OCI-LY3 (cell line): ENCODE measurements around the gene APOLD1.

ENCODE experiments used
- H2AFZ ChIP-seq: fragments of 200-600, 300-600 bp; shearing (Covaris generic); 2 replicates; pipeline ENCODE4 v1.6.0; 2014; ENCODE audit warnings: antibody characterized with exemption, low read depth, low read length
- H3K27ac ChIP-seq: fragments of 200-600, 300-600 bp; sonication (generic); 2 replicates; pipeline ENCODE4 v1.5.1; 2014; ENCODE audit warnings: mild to moderate bottlenecking, low read length, moderate library complexity, mixed read lengths
- H3K27me3 ChIP-seq: fragments of 200-600, 300-600 bp; sonication (generic); 2 replicates; pipeline ENCODE4 v1.6.1; 2014; ENCODE audit warnings: low read depth, low read length, mixed read lengths
- H3K36me3 ChIP-seq: fragments of 200-600, 300-600 bp; sonication (generic); replicated peaks from 2 replicates; pipeline ENCODE3; 2014; ENCODE audit warnings: low read depth, low read length, mixed read lengths
- H3K4me1 ChIP-seq: fragments of 300-600, 200-600 bp; sonication (generic); 2 replicates; pipeline ENCODE4 v1.6.1; 2014; ENCODE audit warnings: low read length, mixed read lengths
- H3K4me2 ChIP-seq: fragments of 200-600, 300-600 bp; sonication (generic); 2 replicates; pipeline ENCODE4 v1.6.1; 2014; ENCODE audit warnings: low read length, mixed read lengths
- H3K4me3 ChIP-seq: fragments of 300-600, 200-600 bp; sonication (generic); 2 replicates; pipeline ENCODE4 v1.5.1; 2014; ENCODE audit warnings: antibody characterized with exemption, mild to moderate bottlenecking, low read length, moderate library complexity
- H3K79me2 ChIP-seq: fragments of 300-600, 200-600 bp; shearing (Covaris generic); 2 replicates; pipeline ENCODE4 v1.6.1; 2014; ENCODE audit warnings: mild to moderate bottlenecking, low read length, mixed read lengths
- H3K9ac ChIP-seq: fragments of 300-600, 200-600 bp; shearing (Covaris generic); 2 replicates; pipeline ENCODE4 v1.6.0; 2014; ENCODE audit warnings: mild to moderate bottlenecking, low read length, moderate library complexity
- H3K9me3 ChIP-seq: fragments of 200-600, 300-600 bp; shearing (Covaris generic); 2 replicates; pipeline ENCODE4 v1.6.1; 2014; ENCODE audit warnings: low read length, mixed read lengths; ENCODE audit not compliant: insufficient read depth
- H4K20me1 ChIP-seq: fragments of 200-600, 300-600 bp; sonication (generic); 2 replicates; pipeline ENCODE4 v1.6.1; 2016; ENCODE audit warnings: low read length, mixed read lengths; ENCODE audit not compliant: insufficient read depth
- EZH2phosphoT487 ChIP-seq: fragments of 200-600 bp; shearing (Covaris generic); IDR thresholded peaks from 2 replicates; pipeline ENCODE4 v1.6.1; 2018; ENCODE audit warnings: antibody characterized with exemption, mixed run types, low read depth
- TF ChIP-seq, protein P1 (sequence below): fragments of 200-600, 300-600 bp; sonication (generic); IDR thresholded peaks from 2 replicates; pipeline ENCODE4 v1.5.1; 2014; ENCODE audit warnings: antibody characterized with exemption, low read length, low read depth

Gene APOLD1

DNA sequence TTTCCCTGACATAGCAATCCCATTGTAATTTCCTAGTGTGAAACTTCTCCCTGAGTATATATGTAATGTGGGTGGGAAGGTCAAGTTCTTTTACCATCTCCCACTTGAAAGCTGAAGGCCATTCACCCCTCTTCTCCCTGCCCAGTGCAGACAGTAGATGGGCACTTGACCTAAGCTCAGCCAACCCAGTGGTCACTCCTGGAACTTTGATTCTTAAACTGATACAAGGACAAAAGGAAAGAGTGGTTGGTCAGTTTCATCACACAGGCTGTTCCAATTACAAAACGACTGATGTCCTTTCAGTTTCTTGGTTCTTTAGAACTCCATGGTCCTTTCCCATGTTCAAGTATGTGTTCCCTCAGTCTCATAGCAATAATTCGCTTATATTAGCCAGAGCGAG, 8.4 kb upstream of the APOLD1 start:
- Histone ChIP-seq H2AFZ (no peak overlapping the region), H3K9ac (no peak overlapping the region), H3K27me3 (peaks cover 45% of the 10 kb centered on the region), H3K27ac (no peak overlapping the region), H3K79me2 (no peaks in the 10 kb centered on the region), H3K4me1 (no peaks in the 10 kb centered on the region), H3K9me3 (no peaks in the 10 kb centered on the region), H3K4me2 (no peak overlapping the region), H4K20me1 (no peaks in the 10 kb centered on the region), H3K4me3 (no peak overlapping the region), H3K36me3 (no peaks in the 10 kb centered on the region)
- TF ChIP-seq, protein P1, sequence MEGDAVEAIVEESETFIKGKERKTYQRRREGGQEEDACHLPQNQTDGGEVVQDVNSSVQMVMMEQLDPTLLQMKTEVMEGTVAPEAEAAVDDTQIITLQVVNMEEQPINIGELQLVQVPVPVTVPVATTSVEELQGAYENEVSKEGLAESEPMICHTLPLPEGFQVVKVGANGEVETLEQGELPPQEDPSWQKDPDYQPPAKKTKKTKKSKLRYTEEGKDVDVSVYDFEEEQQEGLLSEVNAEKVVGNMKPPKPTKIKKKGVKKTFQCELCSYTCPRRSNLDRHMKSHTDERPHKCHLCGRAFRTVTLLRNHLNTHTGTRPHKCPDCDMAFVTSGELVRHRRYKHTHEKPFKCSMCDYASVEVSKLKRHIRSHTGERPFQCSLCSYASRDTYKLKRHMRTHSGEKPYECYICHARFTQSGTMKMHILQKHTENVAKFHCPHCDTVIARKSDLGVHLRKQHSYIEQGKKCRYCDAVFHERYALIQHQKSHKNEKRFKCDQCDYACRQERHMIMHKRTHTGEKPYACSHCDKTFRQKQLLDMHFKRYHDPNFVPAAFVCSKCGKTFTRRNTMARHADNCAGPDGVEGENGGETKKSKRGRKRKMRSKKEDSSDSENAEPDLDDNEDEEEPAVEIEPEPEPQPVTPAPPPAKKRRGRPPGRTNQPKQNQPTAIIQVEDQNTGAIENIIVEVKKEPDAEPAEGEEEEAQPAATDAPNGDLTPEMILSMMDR: no peak

DNA sequence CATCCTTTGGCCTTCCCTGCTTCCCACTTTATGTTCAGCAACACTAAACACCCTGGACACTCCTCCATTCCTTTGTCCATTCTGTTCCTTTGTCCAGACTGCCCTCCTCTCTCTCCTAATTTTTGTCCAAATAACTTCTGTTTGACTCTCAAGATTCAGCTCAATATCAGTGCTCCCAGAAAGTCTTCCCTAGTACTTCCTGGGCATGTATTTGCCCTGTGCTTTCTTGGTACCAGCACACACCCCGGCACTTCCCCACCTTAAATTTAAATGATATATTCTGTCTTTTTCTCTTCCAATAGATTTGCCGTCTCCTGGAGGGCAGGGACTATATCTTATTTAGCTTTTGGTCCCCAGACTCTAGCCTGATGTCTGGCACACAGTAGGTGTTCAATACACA, 6.5 kb upstream of the APOLD1 start:
- Histone ChIP-seq H3K27me3 (peaks cover 37% of the 10 kb centered on the region), H3K9ac (no peak overlapping the region), H4K20me1 (no peaks in the 10 kb centered on the region), H3K79me2 (no peaks in the 10 kb centered on the region), H3K36me3 (no peaks in the 10 kb centered on the region), H3K4me3 (no peak overlapping the region), H3K4me1 (no peaks in the 10 kb centered on the region), H3K27ac (no peak overlapping the region), H2AFZ (no peak overlapping the region), H3K9me3 (no peaks in the 10 kb centered on the region), H3K4me2 (no peak overlapping the region)
- no peak for TF ChIP-seq EZH2phosphoT487
- TF ChIP-seq, protein P1: no peak

DNA sequence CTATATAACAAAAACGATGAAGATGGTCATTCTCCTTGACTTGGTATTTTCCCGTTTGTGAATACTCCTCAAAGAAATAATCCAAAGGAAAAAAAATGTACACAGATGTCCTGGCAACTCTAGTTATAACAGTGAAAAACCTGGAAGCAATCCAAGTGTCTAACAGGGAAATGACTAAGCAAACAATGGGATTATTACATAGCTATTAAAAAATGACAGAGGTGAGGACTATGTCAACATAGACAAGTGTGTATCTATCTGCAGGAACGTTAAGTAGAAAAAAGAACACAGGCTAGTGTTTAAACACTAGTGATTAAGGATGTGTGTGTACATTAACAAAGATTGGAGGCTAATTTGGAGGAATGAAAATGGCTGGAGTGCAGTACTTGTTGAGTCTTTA, 5.9 kb upstream of the APOLD1 start:
- no peak overlapping the region for H3K27ac ChIP-seq

DNA sequence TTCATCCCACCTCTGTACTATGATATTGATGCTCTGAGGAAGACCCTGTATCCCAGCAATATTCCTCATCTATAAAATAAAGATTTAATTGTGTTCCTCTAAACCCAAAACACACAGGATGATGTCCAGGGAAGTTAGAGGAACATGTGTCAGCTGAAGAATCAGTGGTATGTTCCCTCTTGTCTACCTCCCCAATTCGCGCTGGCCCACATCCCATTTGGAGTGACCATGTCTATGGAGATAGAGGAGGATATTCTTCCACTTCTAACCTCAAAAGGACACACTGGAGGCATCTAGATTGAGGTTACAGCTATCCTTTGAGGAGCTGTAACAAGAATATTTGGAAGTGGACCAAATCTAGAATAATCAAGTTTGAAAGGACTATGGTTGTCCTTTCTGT, 1.3 kb upstream of the APOLD1 start:
- Histone ChIP-seq H3K79me2 (no peaks in the 10 kb centered on the region), H3K4me2 (no peak overlapping the region), H3K4me3 (no peak overlapping the region), H3K9ac (no peak overlapping the region), H3K4me1 (peaks cover 23% of the 10 kb centered on the region), H3K27me3 (peaks cover 14% of the 10 kb centered on the region), H2AFZ (no peak overlapping the region), H4K20me1 (no peaks in the 10 kb centered on the region), H3K9me3 (no peaks in the 10 kb centered on the region), H3K36me3 (no peaks in the 10 kb centered on the region), H3K27ac (no peak overlapping the region)
- TF ChIP-seq EZH2phosphoT487: no peak
- TF ChIP-seq, protein P1: no peak

More for the DNA sequence above, 5.9 kb upstream of the APOLD1 start:
- H4K20me1 ChIP-seq: no peaks in the 10 kb centered on the region
- no peak overlapping the region for H3K4me3 ChIP-seq
- H3K9ac ChIP-seq: no peak overlapping the region
- H3K9me3 ChIP-seq: no peaks in the 10 kb centered on the region
- H3K4me1 ChIP-seq: no peaks in the 10 kb centered on the region
- no peak overlapping the region for H2AFZ ChIP-seq
- no peaks in the 10 kb centered on the region for H3K36me3 ChIP-seq
- TF ChIP-seq, protein P1: no peak
- no peak for TF ChIP-seq EZH2phosphoT487
- no peaks in the 10 kb centered on the region for H3K79me2 ChIP-seq
- H3K27me3 ChIP-seq: peaks cover 42% of the 10 kb centered on the region
- no peak overlapping the region for H3K4me2 ChIP-seq
